22Rv1 (cell line): Measurements from ENCODE around the gene ANGPTL8.

Experiments used
- H3K27ac ChIP-seq: fragments of 450-650 bp; 2 replicates; pipeline ENCODE4 v1.5.1; 2017
- ZFX ChIP-seq: fragments of 450-650 bp; IDR thresholded peaks from 2 replicates; pipeline ENCODE4 v1.6.1; 2017; ENCODE audit warnings: antibody characterized with exemption, borderline replicate concordance
- TF ChIP-seq, protein P1 (sequence below): fragments of 450-650 bp; IDR thresholded peaks from 2 replicates; pipeline ENCODE4 v1.5.1; 2017; ENCODE audit warnings: mild to moderate bottlenecking

The ANGPTL8 gene

DNA sequence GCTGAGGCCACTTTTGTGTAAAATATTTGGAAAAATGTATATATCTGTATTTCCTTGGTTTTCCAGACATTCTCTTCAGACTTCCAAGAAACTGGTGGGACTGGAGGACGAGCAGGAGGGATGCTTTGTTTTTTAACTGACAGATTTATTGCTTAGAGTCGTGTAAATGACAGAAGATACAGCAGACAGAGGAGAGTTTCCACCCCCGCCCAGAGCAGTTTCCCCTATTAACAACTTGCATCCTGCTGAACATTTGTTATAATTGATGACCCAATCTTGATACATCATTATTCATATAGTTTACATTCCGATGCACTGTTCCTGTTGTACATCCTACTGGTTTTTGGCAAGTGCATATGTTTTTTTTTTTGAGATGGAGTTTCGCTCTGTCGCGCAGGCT, 30.0 kb downstream of the ANGPTL8 start:
- no peak for TF ChIP-seq ZFX
- TF ChIP-seq, protein P1, sequence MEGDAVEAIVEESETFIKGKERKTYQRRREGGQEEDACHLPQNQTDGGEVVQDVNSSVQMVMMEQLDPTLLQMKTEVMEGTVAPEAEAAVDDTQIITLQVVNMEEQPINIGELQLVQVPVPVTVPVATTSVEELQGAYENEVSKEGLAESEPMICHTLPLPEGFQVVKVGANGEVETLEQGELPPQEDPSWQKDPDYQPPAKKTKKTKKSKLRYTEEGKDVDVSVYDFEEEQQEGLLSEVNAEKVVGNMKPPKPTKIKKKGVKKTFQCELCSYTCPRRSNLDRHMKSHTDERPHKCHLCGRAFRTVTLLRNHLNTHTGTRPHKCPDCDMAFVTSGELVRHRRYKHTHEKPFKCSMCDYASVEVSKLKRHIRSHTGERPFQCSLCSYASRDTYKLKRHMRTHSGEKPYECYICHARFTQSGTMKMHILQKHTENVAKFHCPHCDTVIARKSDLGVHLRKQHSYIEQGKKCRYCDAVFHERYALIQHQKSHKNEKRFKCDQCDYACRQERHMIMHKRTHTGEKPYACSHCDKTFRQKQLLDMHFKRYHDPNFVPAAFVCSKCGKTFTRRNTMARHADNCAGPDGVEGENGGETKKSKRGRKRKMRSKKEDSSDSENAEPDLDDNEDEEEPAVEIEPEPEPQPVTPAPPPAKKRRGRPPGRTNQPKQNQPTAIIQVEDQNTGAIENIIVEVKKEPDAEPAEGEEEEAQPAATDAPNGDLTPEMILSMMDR, result no peak
- no peak overlapping the region for H3K27ac ChIP-seq

DNA sequence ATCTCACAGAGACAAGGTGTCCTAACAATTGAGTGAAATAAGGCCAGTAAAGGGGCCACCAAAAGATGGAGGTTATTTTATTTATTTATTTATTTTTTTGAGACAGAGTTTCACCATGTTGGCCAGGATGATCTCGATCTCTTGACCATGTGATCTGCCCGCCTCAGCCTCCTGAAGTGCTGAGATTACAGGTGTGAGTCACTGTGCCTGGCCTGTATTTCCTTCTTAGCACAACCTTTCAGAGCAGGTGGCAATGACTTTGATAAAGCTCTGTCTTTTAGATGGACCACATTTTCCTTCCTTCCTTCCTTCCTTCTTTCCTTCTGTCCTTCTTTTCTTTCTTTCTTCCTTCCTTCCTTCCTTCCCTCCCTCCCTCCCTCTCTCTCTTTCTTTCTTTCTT, 33.9 kb downstream of the ANGPTL8 start:
- no peak for TF ChIP-seq ZFX
- TF ChIP-seq, protein P1, result no peak
- H3K27ac ChIP-seq, result no peak overlapping the region

DNA sequence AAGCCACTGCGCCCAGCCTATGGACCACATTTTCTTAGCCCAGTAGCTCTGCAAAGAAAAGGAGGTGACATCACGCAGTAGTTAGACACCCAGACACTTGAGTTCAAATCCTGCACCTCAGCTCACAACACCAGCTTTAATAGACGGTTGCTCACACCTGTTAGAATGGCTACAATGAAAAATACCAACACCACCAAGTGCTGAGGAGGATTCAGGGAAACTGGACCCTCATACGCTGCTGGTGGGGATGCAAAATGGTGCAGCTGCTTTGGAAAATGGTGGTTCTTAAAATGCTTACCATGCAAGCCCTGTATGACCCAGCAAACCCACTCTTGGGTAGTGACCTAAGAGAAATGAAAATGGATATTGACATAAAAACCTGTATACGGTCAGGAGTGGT, 34.6 kb downstream of the ANGPTL8 start:
- no peak overlapping the region for H3K27ac ChIP-seq

DNA sequence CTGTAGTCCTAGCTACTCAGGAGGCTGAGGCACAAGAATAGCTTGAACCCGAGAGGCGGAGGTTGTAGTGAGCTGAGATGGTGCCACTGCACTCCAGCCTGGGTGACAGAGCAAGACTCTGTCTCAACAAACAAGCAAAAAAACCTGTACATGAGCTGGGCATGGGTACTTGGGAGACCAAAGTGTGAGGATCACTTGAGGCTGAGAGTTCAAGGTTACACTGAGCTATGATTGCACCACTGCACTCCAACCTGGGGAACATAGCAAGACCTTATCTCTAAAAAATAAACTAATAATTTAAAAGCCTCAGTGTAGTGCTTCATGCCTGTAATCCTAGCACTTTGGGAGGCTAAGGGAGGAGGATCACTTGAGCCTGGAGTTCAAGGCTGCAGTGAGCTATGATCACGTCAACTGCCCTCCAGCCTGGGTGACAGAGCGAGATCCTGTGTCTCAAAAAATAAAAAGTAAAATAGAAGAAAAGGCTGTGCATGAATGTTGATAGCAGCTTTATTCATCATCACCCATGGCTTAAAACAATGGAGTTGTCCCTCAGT, 35.2 kb downstream of the ANGPTL8 start:
- no peak for TF ChIP-seq ZFX
- TF ChIP-seq, protein P1, result no peak

More for the DNA sequence above, 34.6 kb downstream of the ANGPTL8 start:
- TF ChIP-seq, protein P1, result no peak
- no peak for TF ChIP-seq ZFX

DNA sequence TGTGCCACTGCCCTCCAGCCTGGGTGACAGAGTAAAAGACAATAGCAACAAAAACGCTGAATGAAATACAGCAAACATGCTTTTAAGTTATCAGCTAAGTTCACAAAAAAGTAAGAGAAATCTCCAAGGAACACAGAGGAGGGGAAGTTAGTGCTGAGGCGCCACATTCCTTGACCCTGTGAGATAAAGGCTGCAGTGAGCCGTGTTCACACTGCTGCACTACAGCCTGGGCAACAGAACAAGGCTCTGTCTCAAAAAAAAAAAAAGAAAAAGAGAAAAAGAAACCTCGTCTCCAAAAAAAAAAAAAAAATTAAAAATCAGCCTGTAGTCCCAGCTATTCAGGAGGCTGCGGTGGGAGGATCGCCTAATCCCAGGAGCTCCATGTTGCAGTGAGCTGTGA, 39.3 kb downstream of the ANGPTL8 start:
- no peak for TF ChIP-seq ZFX
- TF ChIP-seq, protein P1, result no peak

More for the DNA sequence above, 35.2 kb downstream of the ANGPTL8 start:
- no peak overlapping the region for H3K27ac ChIP-seq

DNA sequence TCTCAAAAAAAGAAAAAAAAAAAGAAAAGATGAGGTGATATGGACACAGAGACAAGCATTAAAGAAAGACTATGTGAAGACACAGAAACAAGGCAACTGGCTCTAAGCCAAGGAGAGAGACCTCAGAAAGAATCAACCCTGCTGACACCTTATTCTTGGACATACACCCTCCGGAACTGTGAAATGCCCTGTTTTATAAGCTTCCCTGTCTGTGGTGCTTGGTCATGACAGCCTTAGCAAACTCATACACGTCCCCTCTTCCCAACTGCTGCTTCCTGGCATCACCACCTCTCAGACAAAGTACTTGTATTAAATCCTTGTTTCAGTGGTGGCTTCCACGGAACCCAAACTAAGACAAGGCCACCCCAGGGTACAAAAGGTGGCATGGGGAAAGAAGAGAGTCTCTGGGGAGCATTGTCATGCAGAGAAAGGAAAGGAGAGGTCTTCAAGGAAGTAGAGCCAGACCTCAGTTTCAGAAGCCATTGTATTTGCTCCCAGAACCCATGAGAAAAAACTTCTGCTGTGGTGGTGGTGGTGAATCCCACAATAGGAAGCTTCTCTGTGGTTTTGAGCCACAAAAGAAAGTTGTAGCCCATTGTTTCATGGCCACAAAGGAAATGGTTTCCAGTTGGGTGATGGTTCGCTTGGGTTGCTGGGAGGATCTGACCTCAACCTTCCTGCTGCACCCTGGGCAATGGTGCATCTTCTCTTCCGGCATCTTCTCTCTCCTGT, 40.3 kb downstream of the ANGPTL8 start:
- TF ChIP-seq, protein P1, result no peak
- TF ChIP-seq ZFX, result no peak
- no peak overlapping the region for H3K27ac ChIP-seq

More for the DNA sequence above, 39.3 kb downstream of the ANGPTL8 start:
- H3K27ac ChIP-seq, result no peak overlapping the region

DNA sequence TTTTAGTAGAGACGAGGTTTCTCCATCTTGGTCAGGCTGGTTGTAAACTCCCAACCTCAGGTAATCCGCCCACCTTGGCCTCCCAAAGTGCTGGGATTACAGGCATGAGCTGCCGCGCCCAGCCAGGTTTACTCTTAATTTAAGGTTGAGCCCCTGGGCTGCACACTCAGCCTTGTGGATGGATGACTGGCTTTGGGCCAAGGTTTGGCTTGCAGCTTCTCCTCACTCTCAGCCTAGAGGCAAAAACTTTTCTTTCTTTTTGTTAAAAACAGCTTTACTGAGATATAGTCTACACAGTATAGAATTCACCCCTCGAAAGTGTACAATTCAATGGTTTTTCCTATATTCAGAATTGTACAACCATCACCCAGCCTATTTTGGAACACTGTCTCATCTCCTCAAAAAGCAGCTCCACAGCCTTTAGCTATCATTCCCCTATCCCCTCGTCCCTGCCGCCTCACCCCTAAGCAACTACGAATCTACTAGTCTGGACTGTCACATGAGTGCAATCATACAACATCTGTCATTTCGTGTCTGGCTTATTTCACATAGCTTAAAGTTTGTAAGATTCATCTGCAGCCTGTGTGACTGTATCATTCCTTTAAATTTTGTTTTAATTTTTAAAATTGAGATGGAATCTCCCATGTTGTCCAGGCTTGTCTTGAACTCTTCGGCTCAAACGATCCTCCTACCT, 42.1 kb downstream of the ANGPTL8 start:
- no peak overlapping the region for H3K27ac ChIP-seq
- no peak for TF ChIP-seq ZFX
- TF ChIP-seq, protein P1, result no peak
